Measurements from ENCODE around the gene SNAPC2.

DNA sequence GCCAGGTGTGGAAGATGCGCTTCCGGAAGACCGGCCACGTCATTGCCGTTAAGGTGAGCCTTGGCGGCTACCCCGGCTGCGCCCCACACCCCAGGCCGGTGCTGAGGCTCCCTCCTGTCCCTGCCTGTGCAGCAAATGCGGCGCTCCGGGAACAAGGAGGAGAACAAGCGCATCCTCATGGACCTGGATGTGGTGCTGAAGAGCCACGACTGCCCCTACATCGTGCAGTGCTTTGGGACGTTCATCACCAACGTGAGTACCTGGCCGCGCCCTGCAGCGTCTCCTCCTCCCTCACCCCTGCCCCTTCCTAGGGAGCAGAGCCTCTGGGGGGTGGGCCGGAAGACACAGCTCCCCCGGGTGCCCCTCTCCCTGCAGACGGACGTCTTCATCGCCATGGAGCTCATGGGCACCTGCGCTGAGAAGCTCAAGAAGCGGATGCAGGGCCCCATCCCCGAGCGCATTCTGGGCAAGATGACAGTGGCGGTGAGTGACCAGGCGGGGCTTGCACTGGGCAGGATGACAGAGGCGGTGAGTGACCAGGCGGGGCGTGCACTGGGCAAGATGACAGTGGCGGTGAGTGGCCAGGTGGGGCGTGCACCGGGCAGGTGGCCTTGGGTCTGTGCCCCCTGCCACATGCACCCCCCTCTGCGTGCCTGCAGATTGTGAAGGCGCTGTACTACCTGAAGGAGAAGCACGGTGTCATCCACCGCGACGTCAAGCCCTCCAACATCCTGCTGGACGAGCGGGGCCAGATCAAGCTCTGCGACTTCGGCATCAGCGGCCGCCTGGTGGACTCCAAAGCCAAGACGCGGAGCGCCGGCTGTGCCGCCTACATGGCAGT is 9.6 kb upstream of the SNAPC2 start:
- TF ChIP-seq, protein P1, sequence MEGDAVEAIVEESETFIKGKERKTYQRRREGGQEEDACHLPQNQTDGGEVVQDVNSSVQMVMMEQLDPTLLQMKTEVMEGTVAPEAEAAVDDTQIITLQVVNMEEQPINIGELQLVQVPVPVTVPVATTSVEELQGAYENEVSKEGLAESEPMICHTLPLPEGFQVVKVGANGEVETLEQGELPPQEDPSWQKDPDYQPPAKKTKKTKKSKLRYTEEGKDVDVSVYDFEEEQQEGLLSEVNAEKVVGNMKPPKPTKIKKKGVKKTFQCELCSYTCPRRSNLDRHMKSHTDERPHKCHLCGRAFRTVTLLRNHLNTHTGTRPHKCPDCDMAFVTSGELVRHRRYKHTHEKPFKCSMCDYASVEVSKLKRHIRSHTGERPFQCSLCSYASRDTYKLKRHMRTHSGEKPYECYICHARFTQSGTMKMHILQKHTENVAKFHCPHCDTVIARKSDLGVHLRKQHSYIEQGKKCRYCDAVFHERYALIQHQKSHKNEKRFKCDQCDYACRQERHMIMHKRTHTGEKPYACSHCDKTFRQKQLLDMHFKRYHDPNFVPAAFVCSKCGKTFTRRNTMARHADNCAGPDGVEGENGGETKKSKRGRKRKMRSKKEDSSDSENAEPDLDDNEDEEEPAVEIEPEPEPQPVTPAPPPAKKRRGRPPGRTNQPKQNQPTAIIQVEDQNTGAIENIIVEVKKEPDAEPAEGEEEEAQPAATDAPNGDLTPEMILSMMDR (IDR thresholded peaks at IDR 0.05) = no peak
- TF ChIP-seq ZFX (IDR thresholded peaks at IDR 0.05; ENCODE audit: borderline replicate concordance) = no peak
